GM23338 (cell line): ENCODE measurements around the gene PTGIR. TPM values are rescaled to one million over a fixed set of nuclear protein-coding genes. Genes with fewer than 3 reads are reported as not detected.

Experiments
- ATAC-seq: fragments of 200-7000 bp; cut with Tn5 transposase; 3 replicates; pipeline ENCODE4 v1.9.1; 2020
- DNase-seq: peaks from one replicate; pipeline ENCODE4 v3.0.0-alpha.2; 2015; ENCODE audit warnings: low spot score
- H2AFZ ChIP-seq: fragments of 200-600 bp; sonication (generic); 2 replicates; pipeline ENCODE4 v1.8.0; 2016; ENCODE audit warnings: antibody characterized with exemption, mild to moderate bottlenecking, moderate library complexity
- H3F3A ChIP-seq: fragments of 200-600 bp; sonication (generic); replicated peaks from 2 replicates; pipeline ENCODE4 v1.8.0; 2017; ENCODE audit warnings: antibody characterized with exemption, mixed run types, low read depth
- H3K27ac ChIP-seq: fragments of 200-600 bp; sonication (generic); 2 replicates; pipeline ENCODE4 v1.6.1; 2016; ENCODE audit warnings: low read depth
- H3K27me3 ChIP-seq: fragments of 200-600 bp; sonication (generic); 2 replicates; pipeline ENCODE4 v1.8.0; 2016; ENCODE audit warnings: mild to moderate bottlenecking, mixed run types, moderate library complexity; ENCODE audit not compliant: insufficient read depth
- H3K36me3 ChIP-seq: fragments of 200-600 bp; sonication (generic); 2 replicates; pipeline ENCODE4 v1.8.0; 2016; ENCODE audit warnings: mild to moderate bottlenecking; ENCODE audit not compliant: insufficient read depth
- H3K4me1 ChIP-seq: fragments of 200-600 bp; sonication (generic); 2 replicates; pipeline ENCODE4 v1.8.0; 2016; ENCODE audit warnings: mild to moderate bottlenecking, moderate library complexity; ENCODE audit not compliant: insufficient read depth
- H3K4me2 ChIP-seq: fragments of 200-600 bp; sonication (generic); 2 replicates; pipeline ENCODE4 v1.7.1; 2017; ENCODE audit warnings: mixed run types
- H3K4me3 ChIP-seq: fragments of 200-600 bp; sonication (generic); 2 replicates; pipeline ENCODE4 v1.6.1; 2016; ENCODE audit warnings: mixed run types
- H3K79me2 ChIP-seq: fragments of 200-600 bp; sonication (generic); replicated peaks from 2 replicates; pipeline ENCODE4 v1.8.0; 2017; ENCODE audit warnings: mild to moderate bottlenecking; ENCODE audit not compliant: insufficient read depth
- H3K9me2 ChIP-seq: fragments of 200-600 bp; sonication (generic); 2 replicates; pipeline ENCODE4 v1.8.0; 2017; ENCODE audit not compliant: insufficient read depth
- H4K20me1 ChIP-seq: fragments of 200-600 bp; sonication (generic); replicated peaks from 2 replicates; pipeline ENCODE4 v1.8.0; 2017; ENCODE audit warnings: mild to moderate bottlenecking; ENCODE audit not compliant: insufficient read depth
- H3K27ac Mint-ChIP-seq: 2 replicates; pipeline ENCODE4 v1.8.0; 2020; ENCODE audit warnings: inconsistent platforms, mild to moderate bottlenecking, moderate library complexity, mixed read lengths
- H3K27me3 Mint-ChIP-seq: 3 replicates; pipeline ENCODE4 v1.8.0; 2022; ENCODE audit warnings: low read depth, mild to moderate bottlenecking, moderate library complexity, mixed read lengths, inconsistent platforms; ENCODE audit not compliant: insufficient read depth, poor library complexity
- H3K36me3 Mint-ChIP-seq: 3 replicates; pipeline ENCODE4 v1.8.0; 2021; ENCODE audit warnings: low read depth, mild to moderate bottlenecking, inconsistent platforms, moderate library complexity, mixed read lengths
- H3K4me1 Mint-ChIP-seq: 3 replicates; pipeline ENCODE4 v1.8.0; 2020; ENCODE audit warnings: mild to moderate bottlenecking, inconsistent platforms, mixed read lengths
- H3K4me3 Mint-ChIP-seq: 3 replicates; pipeline ENCODE4 v1.8.0; 2021; ENCODE audit warnings: moderate library complexity, mild to moderate bottlenecking, inconsistent platforms, mixed read lengths
- H3K9me3 Mint-ChIP-seq: 3 replicates; pipeline ENCODE4 v1.8.0; 2020; ENCODE audit warnings: moderate library complexity, mild to moderate bottlenecking, inconsistent platforms, mixed read lengths
- CREB1 ChIP-seq: fragments of 250-450 bp; sonication (Bioruptor Pico); IDR thresholded peaks from 2 replicates; pipeline ENCODE4 v1.5.0; 2020; ENCODE audit warnings: low read depth, mild to moderate bottlenecking, moderate library complexity
- CTCF ChIP-seq, 2 experiments: fragments of 200-600 bp in 1 of 2; sonication (generic) in 1 of 2; conservative IDR thresholded peaks; 2 replicates each; pipeline versions ENCODE4 v1.5.1 to v1.6.1; 2016 to 2017; ENCODE audit warnings: antibody characterized with exemption in 2 of 2, low read depth in 2 of 2, mild to moderate bottlenecking in 2 of 2, moderate library complexity in 1 of 2
- ETS1 ChIP-seq: IDR thresholded peaks from 2 replicates; pipeline ENCODE4 v1.6.1; 2016; ENCODE audit warnings: antibody characterized with exemption
- JUNB ChIP-seq: IDR thresholded peaks from one replicate; pipeline ENCODE4 v1.6.1; 2016; ENCODE audit warnings: antibody characterized with exemption; ENCODE audit not compliant: unreplicated experiment
- NANOG ChIP-seq: IDR thresholded peaks from 2 replicates; pipeline ENCODE4 v1.6.1; 2016; ENCODE audit warnings: antibody characterized with exemption, borderline replicate concordance
- POLR2AphosphoS5 ChIP-seq: IDR thresholded peaks from 2 replicates; pipeline ENCODE4 v1.6.1; 2016; ENCODE audit warnings: antibody characterized with exemption, low read depth
- REST ChIP-seq: IDR thresholded peaks from one replicate; pipeline ENCODE4 v1.6.1; 2018; ENCODE audit warnings: antibody characterized with exemption; ENCODE audit not compliant: unreplicated experiment
- ZNF114 ChIP-seq: fragments of 250-450 bp; sonication (Bioruptor Pico); IDR thresholded peaks from 2 replicates; pipeline ENCODE4 v1.5.0; 2020; ENCODE audit warnings: mild to moderate bottlenecking, moderate library complexity
- ZNF331 ChIP-seq: fragments of 250-450 bp; sonication (Bioruptor Pico); IDR thresholded peaks from 2 replicates; pipeline ENCODE4 v1.5.0; 2020; ENCODE audit warnings: low read depth, mild to moderate bottlenecking, moderate library complexity
- ZNF462 ChIP-seq: fragments of 250-450 bp; sonication (Bioruptor Pico); IDR thresholded peaks from 2 replicates; pipeline ENCODE4 v1.5.0; 2020; ENCODE audit warnings: mild to moderate bottlenecking, moderate library complexity
- polyA plus RNA-seq: library from polyadenylated mRNA; unstranded; fragments of >200 nt; fragmentation: Nextera tagmentation; extraction: Ambion mirVana; gene quantifications from 2 replicates; pipeline ENCODE4 v1.2.1, GENCODE V29; 2016
- total RNA-seq: library from RNA; depleted of rRNA; stranded (reverse); fragments of >200 nt; shearing (Covaris generic); gene quantifications from 2 replicates; pipeline ENCODE4 v1.2.3, GENCODE V29; 2014

PTGIR gene
- total and polyA plus RNA-seq, 2 experiments from 2014 or later: not detected

GRCh38 chr19:46634045-46634655, 9.3 kb upstream of the PTGIR start:
- Histone ChIP-seq H3K27ac (no peak overlapping the region), H2AFZ (peak overlapping the region; percentile 96), H3K36me3 (no peaks in the 10 kb centered on the region), H3K27me3 (peaks cover 57% of the 10 kb centered on the region), H3K79me2 (no peaks in the 10 kb centered on the region), H3K9me2 (no peaks in the 10 kb centered on the region), H3K4me3 (peak overlapping the region; percentile 87), H3K4me2 (peak overlapping the region; percentile 96), H3K4me1 (peaks cover 27% of the 10 kb centered on the region), H3F3A (peaks cover 6% of the 10 kb centered on the region; the same call in 1 of the 2 replicates), H4K20me1 (no peaks in the 10 kb centered on the region; the same call in 1 of the 2 replicates)
- peak overlapping the region; percentile 79 for H3K4me3 Mint-ChIP-seq
- DNase-seq: peak; percentile 96
- H3K9me3 Mint-ChIP-seq: no peaks in the 10 kb centered on the region
- peaks cover 23% of the 10 kb centered on the region for H3K4me1 Mint-ChIP-seq
- H3K27me3 Mint-ChIP-seq: peaks cover 37% of the 10 kb centered on the region
- peak; percentile 59 for ATAC-seq
- no peak for TF ChIP-seq JUNB
- no peak for TF ChIP-seq NANOG
- no peak for TF ChIP-seq CTCF (conservative IDR thresholded peaks at IDR 0.05; ENCODE audit: low read depth in 2 of 2)
- TF ChIP-seq REST: no peak
- no peak for TF ChIP-seq ZNF114 (CRISPR knock-in tag)
- TF ChIP-seq ZNF331 (CRISPR knock-in tag): no peak
- no peak for TF ChIP-seq CREB1 (CRISPR knock-in tag)
- TF ChIP-seq ZNF462: no peak
- TF ChIP-seq POLR2AphosphoS5: no peak
- TF ChIP-seq ETS1: no peak
- no peaks in the 10 kb centered on the region for H3K36me3 Mint-ChIP-seq
- no peak overlapping the region for H3K27ac Mint-ChIP-seq
